ENCODE measurements around the gene TFR2.

The TFR2 gene

DNA sequence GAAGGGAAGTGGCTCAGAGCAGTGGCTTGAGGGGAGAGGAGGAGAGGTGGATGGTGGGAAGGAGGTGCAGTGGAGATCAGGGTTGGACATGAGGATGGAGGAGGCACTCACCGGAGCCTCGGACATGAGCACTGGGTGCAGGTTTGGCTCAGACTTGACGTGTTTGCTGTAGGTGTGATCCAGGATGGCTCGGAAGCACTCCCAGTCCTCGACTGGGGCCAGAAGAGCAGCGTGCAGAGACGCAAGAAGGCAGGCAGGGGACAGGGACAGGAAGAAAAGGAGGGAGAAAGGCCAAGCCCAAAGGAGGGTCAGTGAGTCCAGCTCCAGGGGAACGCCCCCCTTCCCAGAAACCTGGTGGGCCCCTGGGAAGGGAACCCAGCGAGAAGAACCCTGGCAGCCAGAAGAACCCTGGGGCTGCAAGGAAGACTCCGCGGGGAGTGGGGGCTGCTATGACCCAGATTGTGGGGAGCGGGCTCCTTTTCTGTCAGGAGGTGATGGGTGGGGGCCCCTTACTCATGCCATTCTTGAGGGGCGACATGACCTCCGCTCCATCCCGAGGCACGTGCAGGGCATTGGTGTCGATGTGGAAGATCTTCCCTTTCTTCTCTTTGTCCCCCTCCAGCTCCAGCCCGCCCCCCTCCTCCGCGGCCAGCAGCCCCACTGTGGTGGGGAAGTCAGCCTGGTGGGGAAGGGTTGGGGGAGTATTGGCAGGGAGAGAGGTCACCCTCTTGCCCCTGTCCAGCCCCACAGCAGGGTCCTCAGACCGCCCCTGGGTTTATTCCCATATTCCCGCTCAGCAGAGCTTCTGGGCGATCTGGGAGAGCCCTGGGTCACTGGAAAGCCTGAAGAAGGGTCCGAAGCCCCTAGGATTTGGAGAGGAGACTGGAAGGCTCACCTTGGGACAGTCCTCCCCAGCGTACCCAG is 13.8 kb upstream of the TFR2 start:
- DNase-seq (ENCODE audit: low read depth, low spot score), result no peak

GRCh38 chr7:100649826-100650565 is 8.6 kb upstream of the TFR2 start:
- no peak for DNase-seq (ENCODE audit: low read depth, low spot score)

- DNase-seq (ENCODE audit: low read depth, low spot score), result no peak
Measured at GRCh38 chr7:100642534-100642907, 1.2 kb upstream of the TFR2 start.

DNA sequence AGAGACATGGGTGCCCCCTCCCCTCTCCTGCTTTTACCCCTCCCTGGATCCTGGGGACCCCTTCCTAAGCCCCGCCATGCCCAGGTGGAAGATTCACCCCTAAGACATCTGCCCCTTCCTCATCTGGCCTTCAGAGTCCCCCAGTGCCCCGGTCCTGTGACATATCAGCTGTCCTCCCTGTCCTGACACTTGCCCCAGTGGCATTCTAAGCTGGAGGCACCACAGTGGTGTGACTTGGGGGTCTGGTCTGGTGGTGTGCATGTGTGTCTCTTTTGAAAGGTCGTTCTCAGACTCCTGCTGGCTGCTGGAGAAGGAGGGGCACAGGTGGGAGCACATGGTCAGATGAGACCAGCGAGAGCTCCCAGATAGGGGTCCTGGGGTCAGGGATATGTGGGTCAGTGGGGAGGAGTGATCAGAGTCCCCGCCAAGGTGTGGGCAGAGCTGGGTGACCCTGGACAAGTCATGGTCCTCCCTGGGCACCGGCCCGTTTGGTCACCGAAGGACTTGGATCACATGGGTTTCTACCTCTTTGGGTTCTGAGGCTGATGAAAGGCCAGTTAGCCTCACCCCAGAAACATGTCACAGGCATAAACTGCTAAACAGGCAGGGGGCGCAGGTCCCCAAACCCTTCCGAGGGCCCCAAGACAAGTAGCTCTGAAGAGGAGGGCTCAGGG is 645 bp upstream of the TFR2 start:
- no peak for DNase-seq (ENCODE audit: low read depth, low spot score)

- DNase-seq (ENCODE audit: low read depth, low spot score), result no peak
Measured at GRCh38 chr7:100640517-100641440, 573 bp downstream of the TFR2 start.

- DNase-seq (ENCODE audit: low read depth, low spot score), result no peak
Measured at GRCh38 chr7:100639995-100640516, 1.3 kb downstream of the TFR2 start.

DNA sequence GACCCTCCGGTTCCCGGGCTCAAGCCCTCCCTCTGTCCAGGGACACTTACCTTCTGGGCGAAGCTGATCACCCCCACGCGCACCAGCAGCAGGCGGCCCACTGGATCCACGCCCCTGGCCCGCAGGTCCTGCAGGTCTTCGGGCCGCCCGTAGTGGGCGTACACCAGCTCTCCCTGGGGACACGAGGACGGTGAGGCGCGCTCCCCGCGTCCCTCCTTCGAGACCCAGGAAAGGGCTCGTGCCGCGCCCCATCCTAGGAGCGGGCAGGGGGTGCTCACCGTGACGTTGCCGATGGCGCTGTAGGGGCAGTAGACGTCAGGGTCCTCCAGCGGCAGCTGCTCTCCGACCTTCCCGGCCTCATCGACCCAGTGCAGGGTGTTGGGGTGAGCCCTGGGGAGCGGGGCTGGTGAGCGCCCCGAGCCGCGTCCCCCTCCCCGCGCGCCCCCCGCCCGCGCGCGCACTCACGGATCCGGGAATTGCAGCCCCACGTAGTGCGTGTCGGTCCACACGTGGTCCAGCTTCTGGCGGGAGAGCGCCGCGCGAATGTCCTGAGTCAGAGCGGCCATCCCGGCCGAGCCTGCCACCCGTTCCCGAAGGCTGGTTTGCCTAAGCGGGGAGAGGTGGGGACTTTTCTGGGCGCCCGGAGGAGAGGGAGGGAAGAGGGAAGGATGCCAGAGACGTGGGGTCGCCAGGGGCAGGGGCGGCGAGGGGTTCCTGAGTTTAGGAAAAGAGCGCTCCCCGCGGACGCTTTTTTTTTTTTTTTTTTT is 8.2 kb downstream of the TFR2 start:
- no peak for DNase-seq (ENCODE audit: low read depth, low spot score)

DNA sequence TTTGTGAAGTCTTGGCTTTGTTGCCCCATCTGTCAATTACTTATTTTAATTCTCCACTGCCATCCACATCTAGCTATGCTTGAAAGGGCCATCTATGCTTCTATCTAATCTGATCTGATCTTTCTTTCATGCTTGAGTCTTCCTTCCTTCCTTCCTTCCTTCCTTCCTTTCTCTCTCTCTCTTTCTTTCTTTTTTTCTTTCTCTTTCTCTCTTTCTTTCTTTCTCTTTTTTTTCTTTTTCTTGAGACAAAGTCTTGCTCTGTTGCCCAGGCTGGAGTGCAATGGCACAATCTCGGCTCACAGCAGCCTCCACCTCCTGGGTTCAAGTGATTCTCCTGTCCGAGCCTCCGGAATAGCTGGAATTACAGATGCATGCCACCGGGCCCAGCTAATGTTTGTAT is 11.3 kb downstream of the TFR2 start:
- DNase-seq (ENCODE audit: low read depth, low spot score), result no peak

- DNase-seq (ENCODE audit: low read depth, low spot score), result no peak
Measured at GRCh38 chr7:100629117-100629716, 12.1 kb downstream of the TFR2 start.

GRCh38 chr7:100627238-100627549 is 14.2 kb downstream of the TFR2 start:
- no peak for DNase-seq (ENCODE audit: low read depth, low spot score)

GRCh38 chr7:100626530-100627237 is 14.7 kb downstream of the TFR2 start:
- DNase-seq (ENCODE audit: low read depth, low spot score), result no peak

DNA sequence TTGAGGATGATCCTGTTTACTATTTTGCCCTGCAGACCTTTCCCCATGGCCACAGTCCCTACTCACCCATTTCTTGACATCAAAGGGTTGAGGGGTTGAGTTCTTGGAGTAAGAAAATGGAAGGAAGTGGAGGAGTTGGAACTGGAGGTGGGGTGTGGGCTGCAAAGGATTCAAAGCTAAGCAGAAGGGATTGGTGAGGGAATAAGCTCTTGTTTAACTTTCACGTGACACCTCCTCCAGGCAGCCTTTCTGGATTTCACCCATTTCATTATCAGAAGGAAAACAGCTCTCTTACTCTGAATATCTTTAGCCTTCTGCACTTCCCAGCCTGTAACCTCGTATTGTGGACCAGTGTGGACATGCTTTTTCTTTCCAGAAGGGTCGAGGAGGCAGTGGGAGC is 15.3 kb downstream of the TFR2 start:
- no peak for DNase-seq (ENCODE audit: low read depth, low spot score)

- no peak for DNase-seq (ENCODE audit: low read depth, low spot score)
Measured at GRCh38 chr7:100623951-100624824, 17.2 kb downstream of the TFR2 start.

DNA sequence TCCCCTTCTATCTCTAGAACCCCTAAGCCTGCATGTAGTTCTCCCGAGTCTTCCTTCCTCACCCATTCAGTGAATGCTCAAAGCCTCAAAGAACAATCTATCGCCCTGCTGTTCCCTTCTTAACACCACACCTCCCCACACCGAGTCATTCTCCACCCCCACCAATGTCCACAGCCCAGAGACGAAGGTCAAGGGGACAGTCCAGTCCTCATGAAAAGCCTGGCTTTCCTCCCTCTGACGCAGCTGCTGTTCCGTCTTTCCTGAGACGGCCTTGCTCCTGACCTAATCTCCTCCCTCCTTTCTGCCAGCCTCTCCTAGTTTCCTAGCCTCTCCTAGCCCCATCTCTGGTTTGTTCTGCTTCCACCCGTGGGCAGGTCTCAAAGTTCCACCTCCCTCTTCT is 19.8 kb downstream of the TFR2 start:
- no peak for DNase-seq (ENCODE audit: low read depth, low spot score)

GRCh38 chr7:100620804-100621203 is 20.5 kb downstream of the TFR2 start:
- DNase-seq (ENCODE audit: low read depth, low spot score), result no peak

- no peak for DNase-seq (ENCODE audit: low read depth, low spot score)
Measured at GRCh38 chr7:100620239-100620638, 21.1 kb downstream of the TFR2 start.

DNA sequence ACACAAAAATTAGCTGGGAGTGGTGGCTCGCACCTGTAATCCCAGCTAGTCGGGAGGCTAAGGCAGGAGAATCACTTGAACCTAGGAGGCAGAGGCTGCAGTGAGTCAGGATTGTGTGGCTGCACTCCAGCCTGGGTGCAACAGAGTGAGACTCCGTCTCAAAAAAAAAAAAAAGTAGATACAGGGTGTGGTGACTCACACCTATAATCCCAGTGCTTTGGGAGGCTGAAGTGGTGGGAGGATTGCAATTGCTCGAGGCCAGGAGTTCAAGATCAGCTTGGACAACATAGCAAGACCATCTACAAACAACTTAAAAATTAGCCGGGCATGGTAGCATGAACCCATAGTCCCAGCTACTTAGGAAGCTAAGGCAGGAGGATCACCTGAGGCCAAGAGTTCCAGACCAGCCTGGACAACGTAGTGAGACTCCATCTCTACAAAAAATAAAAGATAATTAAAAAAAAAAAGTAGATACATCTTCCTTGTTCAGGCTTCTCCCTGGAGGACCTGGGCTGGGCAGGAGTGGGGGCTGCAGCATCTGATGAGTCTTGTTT is 27.0 kb downstream of the TFR2 start:
- no peak for DNase-seq (ENCODE audit: low read depth, low spot score)
